ENCODE measurements around the gene FBRS.

DNA sequence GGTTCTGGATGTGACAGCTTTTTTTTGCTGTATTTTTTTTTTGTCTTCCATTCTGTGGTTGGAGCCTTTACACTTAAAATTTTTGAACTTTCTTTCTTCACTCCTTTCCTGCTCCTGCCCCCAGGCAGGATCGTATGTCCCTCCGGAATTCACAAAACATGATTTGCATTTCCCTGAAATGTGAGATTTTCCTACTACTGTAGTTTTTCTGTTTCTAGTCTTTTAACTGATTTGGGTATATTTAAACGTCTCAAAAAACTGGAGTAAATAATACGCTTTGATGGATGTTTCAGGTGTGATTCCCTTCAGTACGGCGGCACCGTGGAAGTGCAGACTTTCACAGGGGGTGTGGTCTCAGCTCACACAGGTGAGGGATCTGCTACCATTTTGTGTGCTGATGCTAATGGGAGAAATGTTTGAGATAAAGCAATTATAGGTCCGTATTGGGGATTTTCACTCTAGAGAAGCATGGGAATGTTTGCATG, 41.4 kb downstream of the FBRS start:
- TF ChIP-seq CAMTA2 (CRISPR knock-in tag; IDR thresholded peaks at IDR 0.05; ENCODE audit: borderline replicate concordance): no peak
- TF ChIP-seq STAT5B (CRISPR knock-in tag; IDR thresholded peaks at IDR 0.05): no peak
- TF ChIP-seq, protein P1, sequence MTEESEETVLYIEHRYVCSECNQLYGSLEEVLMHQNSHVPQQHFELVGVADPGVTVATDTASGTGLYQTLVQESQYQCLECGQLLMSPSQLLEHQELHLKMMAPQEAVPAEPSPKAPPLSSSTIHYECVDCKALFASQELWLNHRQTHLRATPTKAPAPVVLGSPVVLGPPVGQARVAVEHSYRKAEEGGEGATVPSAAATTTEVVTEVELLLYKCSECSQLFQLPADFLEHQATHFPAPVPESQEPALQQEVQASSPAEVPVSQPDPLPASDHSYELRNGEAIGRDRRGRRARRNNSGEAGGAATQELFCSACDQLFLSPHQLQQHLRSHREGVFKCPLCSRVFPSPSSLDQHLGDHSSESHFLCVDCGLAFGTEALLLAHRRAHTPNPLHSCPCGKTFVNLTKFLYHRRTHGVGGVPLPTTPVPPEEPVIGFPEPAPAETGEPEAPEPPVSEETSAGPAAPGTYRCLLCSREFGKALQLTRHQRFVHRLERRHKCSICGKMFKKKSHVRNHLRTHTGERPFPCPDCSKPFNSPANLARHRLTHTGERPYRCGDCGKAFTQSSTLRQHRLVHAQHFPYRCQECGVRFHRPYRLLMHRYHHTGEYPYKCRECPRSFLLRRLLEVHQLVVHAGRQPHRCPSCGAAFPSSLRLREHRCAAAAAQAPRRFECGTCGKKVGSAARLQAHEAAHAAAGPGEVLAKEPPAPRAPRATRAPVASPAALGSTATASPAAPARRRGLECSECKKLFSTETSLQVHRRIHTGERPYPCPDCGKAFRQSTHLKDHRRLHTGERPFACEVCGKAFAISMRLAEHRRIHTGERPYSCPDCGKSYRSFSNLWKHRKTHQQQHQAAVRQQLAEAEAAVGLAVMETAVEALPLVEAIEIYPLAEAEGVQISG (CRISPR knock-in tag; IDR thresholded peaks at IDR 0.05): no peak
- TF ChIP-seq, protein P2, sequence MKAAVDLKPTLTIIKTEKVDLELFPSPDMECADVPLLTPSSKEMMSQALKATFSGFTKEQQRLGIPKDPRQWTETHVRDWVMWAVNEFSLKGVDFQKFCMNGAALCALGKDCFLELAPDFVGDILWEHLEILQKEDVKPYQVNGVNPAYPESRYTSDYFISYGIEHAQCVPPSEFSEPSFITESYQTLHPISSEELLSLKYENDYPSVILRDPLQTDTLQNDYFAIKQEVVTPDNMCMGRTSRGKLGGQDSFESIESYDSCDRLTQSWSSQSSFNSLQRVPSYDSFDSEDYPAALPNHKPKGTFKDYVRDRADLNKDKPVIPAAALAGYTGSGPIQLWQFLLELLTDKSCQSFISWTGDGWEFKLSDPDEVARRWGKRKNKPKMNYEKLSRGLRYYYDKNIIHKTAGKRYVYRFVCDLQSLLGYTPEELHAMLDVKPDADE (CRISPR knock-in tag; IDR thresholded peaks at IDR 0.05): 0 out of 2 replicates have a peak, but pooled peaks have one; percentile 40
